HG02571 (cell line): ENCODE measurements around the gene RYR3.
A peak's percentile ranks its signal among the peaks of the same experiment; 100 is the strongest.

Experiments used
- ATAC-seq: cut with Tn5 transposase; IDR thresholded peaks from one replicate; pipeline ENCODE4 v1.9.1; 2021; ENCODE audit warnings: mild to moderate bottlenecking, moderate library complexity; ENCODE audit not compliant: unreplicated experiment

The RYR3 gene

GRCh38 chr15:33698126-33698525 is 387.4 kb downstream of the RYR3 start:
- no peak for ATAC-seq

DNA sequence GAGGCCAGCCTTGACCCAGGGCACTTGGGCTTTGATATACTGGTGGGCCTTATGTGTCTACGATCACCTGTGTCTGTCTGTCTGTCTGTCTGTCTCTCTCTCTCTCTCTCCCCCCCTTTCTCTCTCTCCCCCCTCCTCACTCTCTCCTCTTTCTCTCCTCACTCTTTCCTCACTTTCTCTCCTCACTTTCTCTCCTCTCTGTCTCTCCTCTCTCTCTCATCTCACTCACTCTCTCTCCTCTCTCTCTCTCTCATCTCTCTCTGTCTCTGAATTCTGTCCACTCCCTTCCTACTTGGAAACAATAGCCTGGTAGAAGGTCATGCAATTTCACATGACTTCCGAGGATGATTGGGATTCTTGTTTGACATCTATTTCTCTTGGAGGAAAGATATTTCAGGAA is 388.4 kb downstream of the RYR3 start:
- no peak for ATAC-seq

GRCh38 chr15:33699691-33700447 is 389.1 kb downstream of the RYR3 start:
- ATAC-seq, result no peak

DNA sequence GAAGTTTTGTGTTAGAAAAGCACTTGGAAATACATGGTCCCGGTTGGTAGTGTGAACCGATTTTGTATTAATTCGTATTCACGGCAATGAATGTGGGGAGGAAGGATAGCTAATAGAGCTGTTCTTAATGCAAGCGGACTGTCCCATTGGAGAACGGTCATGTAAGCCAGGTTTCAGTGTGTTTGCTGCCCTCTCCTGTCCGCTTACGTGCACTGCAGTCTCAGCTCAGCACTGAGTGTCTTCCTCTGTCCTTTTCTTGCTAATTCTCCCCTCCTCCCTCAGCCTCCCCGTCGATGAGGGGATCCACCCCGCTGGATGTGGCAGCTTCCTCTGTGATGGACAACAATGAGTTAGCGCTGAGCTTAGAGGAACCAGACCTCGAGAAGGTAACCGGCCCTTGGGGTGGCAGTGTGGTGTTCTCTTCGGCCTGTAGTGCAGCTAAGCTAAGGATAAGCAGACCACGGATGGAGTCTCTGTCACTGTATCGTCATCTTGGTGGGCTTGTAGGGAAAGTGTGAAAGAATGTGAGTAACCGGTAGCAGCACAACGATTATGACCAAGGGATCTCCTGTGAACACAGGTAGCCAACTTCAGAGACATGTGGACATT is 390.0 kb downstream of the RYR3 start:
- peak; percentile 74 for ATAC-seq

DNA sequence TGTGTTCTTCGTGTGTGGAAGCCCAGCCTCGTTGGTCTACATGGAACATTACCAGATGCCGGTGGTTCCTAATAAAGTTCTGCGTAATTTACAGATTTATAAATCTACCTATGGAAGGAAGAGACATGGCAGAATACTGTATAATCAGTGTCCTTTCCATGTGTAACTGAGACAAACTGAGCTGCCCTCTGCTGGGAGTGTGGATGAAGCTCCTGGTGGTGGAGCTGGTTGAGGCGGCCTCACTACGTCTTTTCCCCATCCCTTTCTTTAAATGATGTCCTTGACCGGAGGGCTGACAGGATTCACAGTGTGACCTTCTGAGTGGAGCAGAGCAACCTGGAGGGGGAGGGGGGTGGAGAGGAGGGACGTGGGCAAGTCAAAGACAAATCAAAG is 390.5 kb downstream of the RYR3 start:
- ATAC-seq, result no peak

DNA sequence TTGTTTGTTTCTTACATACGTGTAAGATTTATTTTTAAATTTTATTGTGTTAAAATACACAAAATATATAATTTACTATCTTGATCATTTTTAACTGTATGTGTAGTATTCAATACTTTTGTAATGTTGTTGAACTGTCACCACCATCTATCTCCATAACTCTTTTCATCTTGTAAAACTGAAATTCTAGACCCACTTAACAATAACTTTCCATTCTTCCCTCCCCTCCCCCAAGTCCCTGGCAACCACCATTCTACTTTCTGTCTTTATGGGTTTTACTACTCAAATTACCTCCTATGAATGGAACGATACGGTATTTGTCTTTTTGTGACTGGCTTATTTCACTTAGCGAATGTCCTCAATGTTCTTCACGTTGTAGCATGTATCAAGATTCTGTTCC is 395.4 kb downstream of the RYR3 start:
- no peak for ATAC-seq

DNA sequence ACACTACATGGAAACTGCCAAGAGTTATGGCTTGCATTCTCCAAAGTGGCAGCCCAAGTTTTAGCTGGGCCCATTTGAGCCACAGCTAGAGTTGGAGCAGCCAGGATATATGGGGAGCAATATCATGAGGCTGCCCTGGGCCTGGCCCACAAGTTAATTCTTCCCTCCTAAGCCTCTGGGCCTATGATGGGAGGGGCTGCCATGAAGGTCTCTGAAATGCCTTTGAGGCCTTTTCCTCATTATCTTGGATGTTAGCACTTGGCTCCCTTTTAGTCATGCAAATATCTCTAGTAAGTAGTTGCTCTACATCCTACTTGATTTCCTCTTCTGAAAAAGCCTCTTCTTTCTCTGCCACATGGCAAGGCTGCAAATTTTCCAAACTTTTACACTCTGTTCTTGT is 400.0 kb downstream of the RYR3 start:
- no peak for ATAC-seq

DNA sequence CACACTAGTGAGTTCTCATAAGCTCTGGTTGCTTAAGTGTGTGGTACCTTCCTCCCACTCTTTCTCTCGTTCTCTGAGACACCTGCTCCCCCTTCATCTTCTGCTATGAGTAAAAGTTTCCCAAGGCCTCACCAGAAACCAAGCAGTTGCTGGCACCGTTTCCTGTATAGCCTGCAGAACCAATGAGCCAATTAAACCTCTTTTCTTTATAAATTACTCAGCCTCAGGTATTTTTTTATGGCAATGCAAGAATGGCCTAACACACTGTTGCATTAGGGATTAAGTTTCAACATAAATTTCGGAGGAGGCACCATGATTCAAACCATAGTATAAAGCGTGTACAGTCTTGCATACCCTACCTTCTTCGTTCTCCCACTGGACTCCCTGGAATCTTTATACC is 405.3 kb downstream of the RYR3 start:
- no peak for ATAC-seq

DNA sequence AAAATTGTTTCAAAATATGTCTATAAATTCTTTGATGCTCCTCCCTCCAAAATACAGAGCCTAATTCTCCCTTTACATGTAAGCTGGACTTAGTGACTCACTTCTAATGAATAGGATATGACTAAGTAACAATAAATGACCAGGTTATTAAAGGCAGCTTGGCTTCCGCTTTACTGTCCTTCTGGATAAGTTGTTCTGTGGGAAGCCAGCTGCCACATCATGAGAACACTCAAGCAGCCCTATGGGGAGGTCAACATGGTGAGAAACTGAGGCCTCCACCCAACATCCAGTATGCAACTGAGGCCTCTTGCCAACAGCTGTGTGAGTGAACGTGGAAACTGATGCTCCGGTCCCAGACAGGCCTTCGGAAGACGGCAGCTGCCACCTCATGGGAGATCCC is 410.2 kb downstream of the RYR3 start:
- ATAC-seq, result no peak

GRCh38 chr15:33722005-33722672 is 411.4 kb downstream of the RYR3 start:
- peak; percentile 71 for ATAC-seq

DNA sequence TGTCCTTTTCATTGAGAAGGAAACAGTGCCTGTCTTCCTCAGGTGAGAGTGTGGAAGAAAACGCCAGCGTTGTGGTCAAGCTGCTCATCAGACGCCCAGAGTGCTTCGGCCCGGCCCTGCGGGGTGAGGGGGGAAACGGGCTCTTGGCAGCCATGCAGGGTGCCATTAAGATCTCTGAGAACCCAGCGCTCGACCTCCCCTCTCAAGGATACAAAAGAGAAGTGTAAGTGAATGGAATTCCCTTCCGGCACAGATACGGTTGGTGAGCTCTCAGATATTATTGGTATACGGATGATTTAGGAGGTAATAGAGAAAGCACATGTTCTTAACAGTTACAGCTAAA is 411.9 kb downstream of the RYR3 start:
- ATAC-seq, result no peak

DNA sequence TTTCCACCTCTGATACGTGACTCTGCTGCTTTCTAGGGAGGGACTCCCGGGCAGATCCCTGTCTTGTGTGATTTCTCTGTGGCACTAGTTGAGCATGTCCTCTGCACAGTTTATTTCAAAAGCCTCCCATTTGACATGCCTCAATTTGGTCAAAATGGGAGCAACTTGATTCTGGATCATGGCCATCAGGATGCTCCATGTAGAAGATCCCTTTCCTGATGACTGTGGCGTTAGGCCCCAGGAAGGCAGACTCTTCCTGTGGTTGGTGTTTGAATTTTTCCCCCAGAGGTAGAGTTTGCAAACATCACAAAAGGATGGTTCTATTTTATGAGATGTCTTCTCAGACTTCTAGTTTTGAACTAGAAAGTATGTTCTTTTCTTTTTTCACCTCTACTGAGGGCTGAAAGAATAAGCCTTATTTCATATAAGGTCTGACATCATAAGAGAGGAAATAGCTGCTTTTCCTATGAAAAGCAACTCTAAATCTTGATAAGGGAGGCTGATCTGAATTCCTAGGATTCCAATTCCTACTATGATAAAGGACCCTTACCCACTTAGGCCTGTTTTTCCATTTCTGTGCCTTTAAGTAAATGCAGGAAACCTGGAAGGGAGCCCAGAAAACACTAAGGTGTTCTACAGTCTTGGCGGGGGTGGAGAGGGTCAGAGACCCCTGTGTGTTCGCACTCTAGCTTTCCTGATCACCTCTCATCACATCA is 413.7 kb downstream of the RYR3 start:
- ATAC-seq, result no peak

GRCh38 chr15:33729653-33730052 is 418.9 kb downstream of the RYR3 start:
- no peak for ATAC-seq

GRCh38 chr15:33730815-33731214 is 420.0 kb downstream of the RYR3 start:
- no peak for ATAC-seq

- no peak for ATAC-seq
These were observed 424.4 kb downstream of the RYR3 start for GRCh38 chr15:33735143-33735542.

DNA sequence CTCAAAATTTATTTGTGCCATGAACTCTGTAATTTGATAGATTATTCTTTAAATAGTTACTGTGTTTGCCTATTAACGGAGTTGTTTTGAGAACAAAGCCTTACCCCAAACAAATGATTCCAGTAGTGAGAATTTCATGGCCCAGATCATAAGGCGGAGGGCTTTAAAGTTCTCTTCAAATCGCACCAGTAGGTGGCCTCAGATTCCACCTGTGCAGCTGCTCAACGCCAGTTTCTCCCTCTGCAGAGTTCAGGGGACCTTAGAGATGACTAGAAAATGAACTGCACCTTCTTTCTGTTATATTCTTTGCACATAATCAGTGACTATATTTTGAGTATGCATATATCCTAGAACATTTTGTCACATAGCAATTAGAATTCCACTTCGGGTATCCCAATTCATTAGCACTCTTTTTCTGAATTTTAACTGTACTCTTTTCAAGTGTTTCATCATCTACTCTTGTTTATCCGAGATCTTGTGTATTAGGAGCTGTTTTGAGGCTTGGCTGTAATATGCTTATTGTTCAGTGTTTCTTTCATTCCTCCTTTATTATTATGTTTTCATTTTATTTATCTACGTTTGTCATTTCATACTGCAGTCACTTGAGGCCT is 425.0 kb downstream of the RYR3 start:
- ATAC-seq, result no peak

- no peak for ATAC-seq
These were observed 427.2 kb downstream of the RYR3 start for GRCh38 chr15:33737687-33738601.

DNA sequence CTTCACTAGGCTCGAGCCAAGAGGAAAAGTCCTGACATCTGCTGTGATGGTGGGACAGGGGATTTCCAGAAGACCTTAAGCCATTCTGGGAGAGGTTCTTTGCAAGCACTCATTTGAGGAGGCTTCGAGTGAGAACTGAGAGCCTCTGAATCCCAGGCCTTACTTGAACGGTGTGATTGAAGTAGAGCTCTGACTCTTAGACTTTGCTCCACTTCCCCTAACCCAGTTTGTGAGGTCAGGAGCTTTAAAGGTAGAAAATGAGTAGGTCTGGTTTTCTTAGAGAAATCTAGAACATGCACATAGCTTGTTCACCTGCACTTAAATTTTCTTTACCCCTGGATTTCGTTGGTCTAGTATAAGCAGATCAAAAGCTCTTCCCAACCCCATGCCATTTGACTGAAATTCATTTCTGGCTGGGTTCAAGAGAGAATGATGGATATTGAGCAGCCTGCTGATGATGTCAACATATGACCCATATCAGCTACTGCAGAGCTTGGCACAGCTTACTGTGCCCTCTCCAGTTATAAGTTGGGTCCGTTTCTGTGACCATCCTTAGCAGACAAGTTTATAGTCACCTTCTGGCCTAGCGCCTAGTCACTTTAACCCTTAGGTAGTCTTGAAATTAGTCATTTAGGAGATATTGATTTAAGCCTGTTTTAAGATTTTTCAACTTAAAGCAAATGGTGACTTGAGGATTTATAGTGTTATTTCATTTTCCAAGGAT is 428.3 kb downstream of the RYR3 start:
- ATAC-seq, result no peak

DNA sequence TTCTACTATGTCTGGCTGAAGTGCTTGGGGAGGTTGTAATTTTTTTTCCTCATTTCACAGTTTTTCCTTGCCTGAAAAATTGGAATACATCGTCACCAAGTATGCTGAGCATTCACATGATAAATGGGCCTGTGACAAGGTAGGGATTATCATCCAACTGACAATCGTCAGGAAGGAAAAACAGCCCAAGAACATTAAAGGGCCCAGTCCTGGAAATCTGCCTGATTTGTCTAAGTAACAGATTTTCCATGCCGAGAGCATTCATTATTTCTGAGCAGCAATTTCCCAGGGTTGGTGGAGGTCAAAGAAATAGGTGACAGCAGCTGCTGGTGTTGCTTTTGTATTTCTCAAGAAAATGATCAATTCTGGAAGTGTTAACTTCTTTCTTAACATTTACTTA is 431.5 kb downstream of the RYR3 start:
- no peak for ATAC-seq

GRCh38 chr15:33742800-33743199 is 432.0 kb downstream of the RYR3 start:
- ATAC-seq, result no peak
